Activated CD4-positive, CD25-positive, alpha-beta regulatory T cell treated with anti-CD3 and anti-CD28 coated beads, Interleukin-2, amount 50 U/mL, for 16 hours (primary cell): ENCODE results near the gene ANKRD7.

Experiments used
- DNase-seq: peaks from one replicate; pipeline ENCODE4 v3.0.0-alpha.2; 2020; ENCODE audit warnings: low read depth, low spot score

Gene ANKRD7

GRCh38 chr7:118224521-118224920 lies at the start of gene ANKRD7:
Gene ANKRD7 (plus strand): TSS chr7:118224704. CDS start chr7:118224831, 127 bp downstream.
- DNase-seq = no peak

GRCh38 chr7:118175740-118176139 lies 48.8 kb upstream of the ANKRD7 start:
- no peak for DNase-seq

- no peak for DNase-seq
Observed at GRCh38 chr7:118179191-118179590, 45.3 kb upstream of the ANKRD7 start.

GRCh38 chr7:118182593-118183427 lies 41.7 kb upstream of the ANKRD7 start:
- no peak for DNase-seq

GRCh38 chr7:118183428-118183785 lies 41.1 kb upstream of the ANKRD7 start:
- no peak for DNase-seq

- peak; percentile 96 for DNase-seq
Observed at GRCh38 chr7:118183786-118184564, 40.5 kb upstream of the ANKRD7 start, which contains the start of gene LSM8. Gene LSM8 (plus strand): TSS chr7:118184164. CDS start chr7:118184224, 60 bp downstream.

- no peak for DNase-seq
Observed at GRCh38 chr7:118184565-118184940, 40.0 kb upstream of the ANKRD7 start.

GRCh38 chr7:118185163-118185860 lies 39.2 kb upstream of the ANKRD7 start:
- DNase-seq = no peak

GRCh38 chr7:118186501-118186900 lies 38.0 kb upstream of the ANKRD7 start:
- no peak for DNase-seq

- no peak for DNase-seq
Observed at GRCh38 chr7:118194571-118194970, 29.9 kb upstream of the ANKRD7 start.

GRCh38 chr7:118195837-118196474 lies 28.5 kb upstream of the ANKRD7 start:
- no peak for DNase-seq

- DNase-seq = no peak
Observed at GRCh38 chr7:118202061-118202460, 22.4 kb upstream of the ANKRD7 start.

GRCh38 chr7:118214051-118214832 lies 10.3 kb upstream of the ANKRD7 start:
- DNase-seq = peak; percentile 36

- DNase-seq = no peak
Observed at GRCh38 chr7:118214833-118215182, 9.7 kb upstream of the ANKRD7 start.

GRCh38 chr7:118217210-118217619 lies 7.3 kb upstream of the ANKRD7 start:
- no peak for DNase-seq

GRCh38 chr7:118218413-118219156 lies 5.9 kb upstream of the ANKRD7 start:
- no peak for DNase-seq

GRCh38 chr7:118219157-118219512 lies 5.4 kb upstream of the ANKRD7 start:
- DNase-seq = no peak

- DNase-seq = no peak
Observed at GRCh38 chr7:118220583-118220982, 3.9 kb upstream of the ANKRD7 start.

GRCh38 chr7:118222591-118222990 lies 1.9 kb upstream of the ANKRD7 start:
- no peak for DNase-seq

- DNase-seq = no peak
Observed at GRCh38 chr7:118232837-118233236, 8.3 kb downstream of the ANKRD7 start.
